Hypothalamus (tissue), 51 donors: ENCODE results near the gene SH3RF1.
"Not testable (repeated sequence)": the region's sequence is repeated elsewhere in the genome, so short reads cannot be mapped to it uniquely, and the experiment has no call there.

Experiments used
- DNase-seq, 51 donors: peaks; one replicate each; lab custom pipeline; 2025; lab: John Stamatoyannopoulos, UW

The SH3RF1 gene

DNA sequence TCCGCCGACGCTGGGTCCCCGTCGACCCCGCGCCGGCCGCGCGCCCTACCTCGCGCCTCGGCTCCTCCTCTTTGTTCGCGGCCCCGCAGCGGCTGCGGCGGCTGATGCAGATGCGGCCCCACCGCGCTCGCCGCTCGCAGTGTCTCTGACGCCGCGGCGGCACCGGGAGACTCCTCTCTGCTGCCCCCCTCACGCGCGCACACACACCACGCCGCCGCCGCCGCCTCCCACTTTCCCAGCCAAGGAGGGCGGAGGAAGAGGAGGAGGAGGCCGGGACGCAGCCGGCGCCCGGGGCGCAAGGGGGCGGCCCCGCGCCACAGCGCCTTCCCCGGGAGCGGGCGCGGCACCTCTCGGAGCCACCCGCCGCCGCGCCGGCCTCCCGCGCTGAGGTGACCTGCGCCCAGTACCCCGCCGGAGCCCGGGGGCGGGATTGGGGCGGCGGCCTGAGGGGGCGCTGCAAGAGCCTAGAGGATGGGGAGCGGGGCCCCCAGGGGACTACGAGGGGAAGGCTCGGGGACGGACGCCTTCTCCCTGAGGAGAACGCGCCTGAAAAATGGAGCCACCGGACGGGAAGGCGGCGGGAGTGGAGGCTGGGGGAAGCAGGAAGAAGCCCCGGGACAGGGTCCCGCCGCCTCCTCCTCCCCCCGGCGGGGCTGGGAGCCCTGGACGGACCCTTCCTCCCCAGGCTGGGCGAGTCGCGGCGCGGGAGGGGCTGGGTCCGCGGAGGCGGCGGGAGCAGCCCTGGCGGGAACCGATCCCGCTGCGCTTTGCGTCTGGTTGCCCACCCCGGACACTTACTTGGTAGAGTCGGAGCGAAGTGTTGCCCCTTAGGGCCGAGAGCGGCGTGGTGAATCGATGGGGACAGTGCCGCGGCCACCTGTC is at the start of gene SH3RF1:
Gene SH3RF1, minus strand, starts transcription at position 147 of the 882 bp plus-strand sequence. CDS start 1,744 bp downstream, outside the sequence.
- DNase-seq = peak; percentile 18 to 86 (median 71)

DNA sequence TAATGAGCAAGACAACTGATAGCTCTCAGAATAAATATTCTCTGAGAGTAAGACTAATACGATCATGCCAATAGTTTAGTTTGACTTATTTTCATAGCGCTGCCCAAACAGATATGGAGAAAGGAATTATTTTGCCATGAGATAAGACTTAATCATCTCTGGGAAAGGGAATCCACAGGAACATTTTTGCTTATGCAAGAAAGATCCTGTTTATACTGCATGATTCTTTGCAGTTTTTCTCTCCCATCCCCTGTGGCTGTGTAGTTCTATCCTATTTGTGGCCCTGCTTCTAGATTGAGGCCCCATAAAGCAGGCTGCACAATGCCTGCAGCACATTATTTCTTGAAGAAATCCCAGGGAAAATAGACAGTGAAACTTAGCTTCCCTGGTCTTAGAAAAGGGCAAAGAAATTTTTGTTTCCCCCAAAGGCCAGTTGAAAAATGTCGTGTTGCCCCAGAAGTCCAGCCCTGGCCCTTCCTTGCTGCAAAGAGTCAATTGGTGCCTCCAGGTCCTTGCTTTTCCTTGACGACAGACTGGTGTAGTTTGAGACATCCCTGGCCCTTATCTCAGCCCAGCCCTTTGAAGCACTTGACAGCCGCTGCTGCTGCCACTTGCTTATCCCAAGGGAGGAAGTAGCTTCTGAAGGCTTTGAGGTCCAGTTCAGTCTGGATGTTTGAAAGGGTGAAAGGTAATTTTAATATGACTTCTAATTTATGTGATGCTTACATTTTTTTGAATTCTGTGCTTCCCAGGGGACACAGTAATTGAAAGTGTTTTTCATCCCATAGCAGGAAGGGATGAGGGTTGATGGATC is 45.0 kb upstream of the SH3RF1 start:
- DNase-seq = peak in 1 of 51 donors; percentile 3

DNA sequence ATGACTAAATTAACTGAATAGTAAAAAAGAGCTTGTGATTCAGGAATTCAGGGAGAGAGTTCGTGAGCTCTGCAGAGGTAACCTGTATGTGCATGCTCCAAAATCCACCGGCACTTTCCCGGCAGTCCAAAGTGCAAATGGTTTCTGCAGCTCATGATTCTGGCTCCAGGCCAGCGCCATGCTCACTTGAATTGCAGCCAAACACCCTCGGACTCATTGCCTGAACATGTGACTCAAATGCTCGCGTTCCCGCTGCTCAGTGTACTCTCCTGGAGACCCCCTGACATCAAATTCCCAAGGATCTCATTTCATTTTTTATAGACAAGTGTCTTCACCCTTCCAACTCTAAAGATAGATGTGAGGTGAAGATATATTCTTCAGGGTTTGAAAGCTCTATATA is 44.1 kb upstream of the SH3RF1 start:
- peak in 34 of 51 donors; percentile 1 to 73 (median 16) for DNase-seq

DNA sequence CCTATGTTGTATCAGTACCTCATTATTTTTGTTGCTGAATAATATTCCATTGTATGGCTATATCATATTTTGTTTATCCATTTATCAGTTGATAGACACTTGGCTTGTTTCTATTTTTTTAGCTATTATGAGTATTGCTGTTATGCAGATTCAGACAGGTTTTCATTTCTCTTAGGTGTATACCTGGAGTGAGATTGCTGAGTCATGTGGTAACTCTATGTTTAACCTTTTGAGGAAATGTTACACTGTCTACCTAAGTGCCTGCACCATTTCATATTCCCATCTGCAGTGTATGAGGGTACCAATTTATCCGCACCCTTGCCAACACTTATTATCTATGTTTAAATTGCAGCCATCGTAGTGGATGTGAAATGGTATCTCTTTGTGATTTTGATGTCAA is 43.0 kb upstream of the SH3RF1 start:
- DNase-seq = no peak

DNA sequence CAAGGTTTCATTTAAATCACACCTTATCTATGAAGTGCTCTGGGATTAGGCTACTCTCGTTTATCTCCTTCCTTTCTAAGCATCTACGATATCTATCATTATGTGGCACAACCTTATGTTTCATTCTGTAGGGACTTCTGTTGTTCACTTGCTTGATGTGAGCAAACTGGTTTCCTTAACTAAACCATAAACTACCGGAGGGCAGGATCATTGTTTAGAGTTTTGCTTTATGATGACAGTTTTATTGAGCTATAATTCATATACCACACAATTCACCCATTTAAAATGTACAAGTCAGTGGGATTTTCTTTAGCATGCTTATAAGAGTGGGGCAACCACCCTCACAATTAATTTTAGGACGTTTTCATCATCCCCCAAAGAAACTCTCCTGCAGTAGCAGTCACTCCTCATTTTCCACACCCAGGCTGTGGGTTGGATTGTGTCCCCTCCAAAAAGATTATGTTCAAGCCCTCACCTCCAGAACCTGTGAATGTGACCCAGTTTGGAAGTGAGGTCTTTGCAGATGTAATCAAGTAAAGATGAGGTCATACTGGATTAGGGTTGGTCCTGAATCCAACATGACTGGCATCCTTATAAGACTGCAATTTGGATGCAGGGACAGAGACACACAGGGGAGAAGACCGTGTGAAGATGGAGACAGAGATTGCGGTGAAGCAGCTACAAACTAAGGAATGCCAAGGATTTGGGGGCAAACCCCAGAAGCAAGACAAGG is 42.1 kb upstream of the SH3RF1 start:
- DNase-seq = no peak

DNA sequence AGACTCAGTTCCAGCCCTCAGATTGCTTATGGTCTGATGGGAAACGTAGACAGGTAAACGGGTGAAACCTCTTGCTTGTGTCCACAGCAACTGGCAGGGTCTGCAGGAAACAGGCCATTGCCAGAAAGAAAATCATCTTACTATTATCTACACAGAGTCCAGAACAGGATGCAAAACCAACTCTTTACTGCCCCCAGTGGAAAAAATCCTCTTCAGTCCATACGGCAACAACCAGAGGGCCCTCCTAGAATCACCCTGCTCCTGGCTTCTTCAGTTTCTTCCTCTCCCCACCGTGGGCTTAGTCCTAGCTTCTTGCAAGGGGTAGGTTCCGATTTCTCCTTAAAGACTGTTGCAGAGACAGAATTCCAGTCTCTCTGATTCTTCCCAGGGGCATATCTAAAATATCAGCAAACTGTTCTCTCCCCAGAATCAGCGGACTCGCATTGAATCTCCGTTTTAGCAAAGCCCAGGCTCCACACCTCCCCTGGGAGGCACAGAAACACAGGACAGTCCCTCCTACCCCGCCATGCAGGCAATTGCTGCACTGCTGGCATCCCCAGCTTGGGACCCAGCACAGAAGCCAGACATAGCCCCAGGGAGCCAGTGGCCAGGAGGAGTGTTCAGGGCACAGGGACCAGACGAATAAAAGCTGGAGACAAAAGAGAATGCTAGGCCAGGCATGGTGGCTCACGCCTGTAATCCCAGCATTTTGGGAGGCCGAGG is 41.0 kb upstream of the SH3RF1 start:
- peak in 5 of 51 donors; percentile 3 to 29 (median 10) for DNase-seq

DNA sequence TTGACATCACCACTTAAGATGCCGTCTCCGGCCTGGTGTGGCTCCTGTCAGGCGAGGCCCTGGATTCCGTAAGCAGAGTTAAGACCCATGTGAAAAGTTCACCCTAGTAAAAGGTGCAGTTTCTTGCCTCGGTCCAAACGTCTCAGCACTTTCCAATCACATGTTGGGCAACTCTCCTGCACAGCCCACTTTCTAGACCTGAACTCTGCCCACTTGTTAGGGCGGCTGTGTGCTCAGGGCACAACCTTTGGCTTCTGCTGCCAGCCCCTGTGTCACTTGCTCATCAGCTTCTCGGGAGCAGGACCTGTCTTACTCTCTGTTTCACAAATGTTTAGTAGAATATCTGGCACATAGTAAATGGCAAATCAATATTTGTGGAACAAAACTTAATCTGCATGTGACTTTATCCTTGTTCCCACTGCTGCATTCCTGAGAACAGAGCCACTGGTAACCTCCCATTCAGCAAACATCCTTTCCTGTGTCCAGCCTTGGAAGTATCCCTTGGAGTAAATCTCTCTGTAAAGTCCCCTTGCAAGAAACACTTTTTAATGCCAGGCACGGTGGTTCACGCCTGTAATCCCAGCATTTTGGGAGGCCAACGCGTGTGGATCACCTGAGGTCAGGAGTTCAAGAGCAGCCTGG is 38.7 kb upstream of the SH3RF1 start:
- no peak for DNase-seq

DNA sequence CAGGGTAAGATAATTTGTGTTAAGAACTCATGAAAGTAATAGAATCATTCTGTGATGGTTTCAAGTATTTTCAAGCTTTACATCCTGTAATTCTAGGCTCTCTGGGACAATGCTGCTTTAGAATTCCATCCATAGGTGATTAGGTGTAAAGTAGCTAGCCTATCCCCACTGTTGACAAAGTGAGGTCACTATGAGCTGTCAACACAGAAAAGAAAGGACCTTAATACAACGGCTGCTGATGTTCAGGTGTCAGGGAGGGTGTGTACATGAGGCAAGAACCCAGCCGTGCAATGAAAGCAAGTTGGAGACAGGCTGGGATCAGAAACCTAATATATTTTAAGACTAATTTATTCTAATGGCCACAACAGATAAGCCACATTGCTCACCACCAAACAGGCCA is 36.8 kb upstream of the SH3RF1 start:
- DNase-seq = no peak

DNA sequence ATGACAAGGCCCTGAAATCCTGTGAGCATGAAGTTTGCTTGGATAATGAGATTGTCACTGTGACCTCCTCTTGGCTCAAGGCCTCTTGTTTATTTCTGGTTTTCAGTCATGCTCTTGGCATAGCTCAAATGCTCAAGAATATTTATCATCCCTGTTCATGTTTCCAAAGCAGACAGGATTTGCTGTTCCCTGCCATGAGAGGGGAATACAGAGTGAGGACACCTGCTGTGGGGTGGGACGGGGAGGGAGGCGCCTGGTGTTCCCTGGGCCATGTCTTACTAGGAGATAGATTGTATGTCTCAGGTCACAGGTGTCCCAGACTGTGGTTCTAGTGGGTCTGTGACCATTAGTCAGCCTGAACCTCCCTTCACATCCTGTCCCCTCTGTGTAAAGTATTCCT is 34.9 kb upstream of the SH3RF1 start:
- no peak for DNase-seq

DNA sequence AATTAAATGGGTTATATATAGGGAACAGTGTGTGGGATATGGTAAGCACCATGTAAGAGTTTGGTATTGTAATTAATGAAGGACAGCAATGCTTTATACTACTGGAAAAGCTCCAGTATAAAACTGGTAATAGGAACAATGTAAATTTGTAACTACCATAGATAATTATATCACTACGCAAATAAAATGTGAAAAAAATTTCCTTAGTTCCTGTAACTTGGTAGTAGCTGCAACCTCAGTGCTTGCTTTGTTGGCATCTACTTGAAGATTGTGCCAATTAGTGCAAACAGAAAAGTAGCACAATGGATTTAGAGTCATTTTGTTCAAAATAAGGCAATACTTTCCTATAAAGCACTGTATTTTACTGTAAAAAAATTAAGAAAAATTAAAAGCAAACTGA is 34.4 kb upstream of the SH3RF1 start:
- DNase-seq = no peak

DNA sequence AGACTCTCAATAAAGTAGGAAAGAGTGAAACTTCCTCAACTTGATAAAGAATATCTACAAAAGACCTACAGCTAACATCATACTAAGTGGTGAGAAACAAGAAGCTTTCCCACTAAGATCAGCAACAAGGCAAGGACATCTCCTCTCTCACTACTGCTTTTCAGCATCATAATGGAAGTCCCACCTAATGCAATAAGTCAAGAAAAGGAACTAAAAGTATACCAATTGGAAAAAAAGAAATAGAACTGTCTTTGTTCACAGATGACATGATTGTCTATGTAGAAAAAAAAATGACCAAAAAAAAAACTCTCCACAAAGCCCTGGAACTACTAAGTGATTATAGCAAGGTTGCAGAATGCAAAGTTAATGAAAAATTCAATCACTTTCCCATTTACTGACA is 25.1 kb upstream of the SH3RF1 start:
- no peak for DNase-seq

DNA sequence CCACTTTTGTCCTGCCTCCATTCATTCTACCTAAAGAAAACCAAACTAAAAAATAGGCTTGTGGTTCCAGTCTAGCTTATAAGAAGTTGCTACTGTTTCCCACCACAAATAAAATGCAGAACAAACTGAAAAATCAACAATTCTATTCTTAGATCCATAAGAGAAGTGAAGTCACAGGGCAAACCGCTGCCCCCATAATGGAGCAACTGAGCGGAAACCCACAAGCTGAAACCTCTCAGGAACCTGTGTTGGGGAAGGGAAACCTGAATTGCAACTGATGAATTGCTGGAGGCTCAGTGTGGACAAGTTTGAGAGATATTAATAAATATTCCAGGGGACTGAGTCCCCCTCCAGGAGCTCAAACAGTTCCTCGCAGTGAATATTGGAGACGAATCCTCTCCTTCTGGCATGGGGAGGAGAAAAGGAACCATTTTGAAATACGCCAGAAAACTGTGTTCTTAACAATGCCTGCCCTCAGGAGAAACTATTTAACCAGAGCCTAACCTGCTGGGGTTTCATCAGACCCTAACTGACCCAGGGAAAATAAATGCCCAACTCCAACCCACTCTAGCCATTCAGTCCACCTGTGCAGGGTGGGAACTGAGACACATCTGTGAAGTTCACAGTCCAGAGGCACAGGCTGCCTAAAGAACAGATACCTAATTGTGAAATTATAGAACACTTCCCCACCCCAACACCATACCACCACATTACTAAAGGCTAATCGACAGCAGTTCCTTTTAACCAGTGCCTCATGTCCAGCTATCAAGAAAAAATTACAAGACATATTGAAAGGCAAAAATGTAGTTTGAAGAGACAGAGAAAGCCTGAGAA is 22.8 kb upstream of the SH3RF1 start:
- no peak for DNase-seq

DNA sequence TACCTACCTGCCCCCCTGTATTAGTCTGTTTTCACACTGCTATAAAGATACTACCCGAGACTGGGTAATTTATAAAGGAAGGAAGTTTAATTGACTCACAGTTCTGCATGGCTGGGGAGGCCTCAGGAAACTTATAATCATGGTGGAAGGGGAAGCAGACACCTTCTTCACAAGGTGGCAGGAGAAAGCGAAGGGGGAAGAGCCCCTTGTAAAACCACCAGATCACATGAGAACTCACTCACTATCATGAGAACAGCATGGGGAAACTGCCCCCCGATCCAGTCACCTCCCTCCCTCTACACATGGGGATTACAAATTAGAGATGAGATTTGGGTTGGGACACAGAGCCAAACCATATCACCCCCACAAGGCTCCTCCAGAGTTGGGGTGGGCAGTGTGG is 17.2 kb upstream of the SH3RF1 start:
- not testable (repeated sequence) for DNase-seq

DNA sequence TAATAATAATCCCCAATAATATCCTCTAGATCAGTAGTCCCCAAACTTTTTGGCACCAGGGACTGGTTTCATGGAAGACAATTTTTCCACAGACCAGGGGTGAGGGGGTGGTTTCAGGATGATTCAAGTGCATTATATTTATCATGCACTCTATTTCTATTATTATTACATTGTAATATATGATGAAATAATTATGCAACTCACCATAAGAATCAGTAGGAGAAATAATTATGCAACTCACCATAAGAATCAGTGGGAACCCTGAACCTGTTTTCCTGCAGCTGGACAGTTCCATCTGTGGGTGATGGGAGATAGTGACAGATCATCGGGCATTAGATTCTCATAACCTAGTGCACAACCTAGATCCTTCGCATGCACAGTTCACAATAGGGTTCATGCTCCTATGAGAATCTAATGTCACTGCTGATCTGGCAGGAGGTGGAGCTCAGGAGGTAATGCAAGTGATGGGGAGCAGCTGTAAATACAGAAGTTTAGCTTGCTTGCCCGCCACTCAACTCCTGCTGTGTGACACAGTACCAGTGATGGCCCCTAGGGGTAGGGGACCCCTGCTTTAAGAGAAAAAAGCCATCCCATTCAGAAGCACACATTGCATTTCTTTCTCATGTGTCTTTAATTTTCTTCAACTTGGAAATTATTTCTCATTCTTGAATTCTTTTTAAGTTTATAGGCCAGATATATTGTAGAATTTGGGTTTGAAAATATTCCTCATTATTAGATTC is 16.0 kb upstream of the SH3RF1 start:
- DNase-seq = no peak

DNA sequence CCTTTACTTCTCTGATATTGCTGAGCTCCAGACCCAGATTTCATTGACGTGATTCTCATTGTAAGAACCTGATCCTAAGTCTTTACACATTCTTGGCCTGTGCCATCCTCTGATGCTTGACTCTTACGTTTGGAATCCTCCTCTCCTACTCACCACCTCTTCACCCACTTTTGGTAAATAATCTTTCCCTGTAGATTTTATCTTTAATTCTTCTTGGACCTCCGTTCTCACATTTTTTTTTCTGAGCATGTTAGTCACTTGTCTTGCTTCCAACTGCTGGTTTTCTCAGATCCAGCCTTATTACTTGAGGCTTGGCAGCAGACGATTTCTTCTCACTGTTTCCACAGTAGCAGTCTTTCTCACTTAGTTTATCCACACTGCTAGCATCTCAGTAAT is 12.4 kb upstream of the SH3RF1 start:
- no peak for DNase-seq

DNA sequence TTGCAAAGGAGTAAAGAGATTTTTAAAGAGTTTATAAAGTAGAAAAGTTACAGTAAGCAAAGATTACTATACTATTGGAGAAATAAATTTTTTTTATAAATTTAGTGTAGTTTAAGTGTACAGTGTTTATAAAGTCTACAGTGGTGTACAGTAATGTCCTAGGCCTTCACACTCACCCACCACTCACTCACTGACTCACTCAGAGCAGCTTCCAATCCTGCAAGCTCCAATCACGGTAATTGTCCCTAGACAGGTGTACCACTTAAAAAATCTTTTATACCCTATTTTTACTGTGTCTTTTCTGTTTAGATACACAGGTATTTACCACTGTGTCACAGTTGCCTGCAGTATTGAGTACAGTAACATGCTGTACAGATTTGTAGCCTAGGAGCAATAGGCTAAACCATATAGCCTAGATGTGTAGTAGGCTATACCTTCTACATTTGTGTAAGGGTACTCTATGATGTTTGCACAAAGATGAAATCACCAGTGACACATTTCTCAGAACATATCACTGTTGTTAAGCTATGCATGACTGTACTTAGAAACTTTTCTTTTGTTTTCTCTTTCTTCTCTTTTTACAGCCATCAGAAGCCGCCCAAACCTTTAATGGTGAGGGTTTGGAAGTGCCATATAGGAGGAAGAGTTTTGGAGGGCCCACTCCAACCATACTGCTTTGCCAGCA is 11.8 kb upstream of the SH3RF1 start:
- DNase-seq = no peak

DNA sequence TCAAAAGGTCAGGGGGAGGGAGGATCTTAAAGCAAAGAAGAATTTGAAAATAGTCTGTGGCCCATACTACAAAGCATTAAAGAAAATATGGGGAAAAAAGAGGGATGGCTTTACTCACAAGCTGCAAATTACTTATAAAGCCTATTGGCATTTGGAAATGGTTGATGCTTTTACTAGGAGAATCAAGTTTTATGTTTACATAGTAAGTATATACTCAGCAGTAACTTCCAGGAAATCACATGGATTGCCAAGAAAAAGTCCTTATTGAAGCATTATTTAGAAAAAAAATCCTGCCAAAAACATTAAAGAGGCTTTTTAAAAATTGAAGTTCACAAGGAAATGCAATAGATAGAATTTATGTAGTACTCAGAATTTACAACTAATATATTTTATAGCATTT is 8.4 kb upstream of the SH3RF1 start:
- DNase-seq = no peak

DNA sequence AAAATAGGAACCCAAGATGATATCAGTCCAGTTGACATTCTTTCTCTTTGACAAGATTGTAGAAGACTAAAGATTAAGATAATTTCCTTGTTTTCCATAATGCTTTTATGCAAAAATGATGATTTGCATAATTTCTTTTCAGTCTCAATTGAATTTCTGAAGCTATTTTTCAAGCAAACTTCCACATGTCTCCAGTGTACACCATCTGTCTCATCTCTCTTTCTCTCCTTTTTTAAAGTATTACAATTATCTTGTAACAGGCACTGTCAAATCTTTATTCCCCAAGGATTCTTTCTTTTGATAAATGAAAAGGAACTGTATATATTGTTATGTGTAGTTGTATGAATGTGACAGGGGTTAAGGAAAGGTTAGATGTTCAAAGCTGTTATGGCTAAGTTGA is 7.9 kb upstream of the SH3RF1 start:
- DNase-seq = no peak
